Measurements from ENCODE around the gene ADAD2.

- TF ChIP-seq CTCF (IDR thresholded peaks at IDR 0.05) (no peak), ZFX (IDR thresholded peaks at IDR 0.05; ENCODE audit: borderline replicate concordance) (no peak)
Observed at GRCh38 chr16:84182680-84183571, 8.0 kb upstream of the ADAD2 start.

Data from 22Rv1 (cell line).